K562 (cell line): Measurements from ENCODE around the gene C2orf42. TPM values are rescaled to one million over a fixed set of nuclear protein-coding genes. Genes with fewer than 3 reads are reported as not detected.

Experiments used
- CBX3 ChIP-seq, 2 experiments: IDR thresholded peaks; 1 replicate in 1 of 2; 2 replicates in 1 of 2; pipeline ENCODE4 v1.6.1; 2012; ENCODE audit warnings: inconsistent platforms in 2 of 2, low read length in 2 of 2, borderline replicate concordance in 1 of 2, control low read depth in 1 of 2
- CHAMP1 ChIP-seq: fragments of 450-650 bp; IDR thresholded peaks from 2 replicates; pipeline ENCODE4 v1.6.1; 2016; ENCODE audit warnings: mild to moderate bottlenecking
- ELF1 ChIP-seq: fragments of 200-800 bp; sonication (Bioruptor generic); IDR thresholded peaks from 2 replicates; pipeline ENCODE4 v1.6.1; 2016; ENCODE audit warnings: missing genetic modification characterization, missing compliant biosample characterization
- MBD2 ChIP-seq: sonication (generic); IDR thresholded peaks from 2 replicates; pipeline ENCODE4 v1.6.1; 2016; ENCODE audit warnings: low read depth, borderline replicate concordance
- PHTF2 ChIP-seq: fragments of 250-450 bp; sonication (Bioruptor Pico); IDR thresholded peaks from 2 replicates; pipeline ENCODE4 v1.5.0; 2021; ENCODE audit warnings: mild to moderate bottlenecking
- SRSF1 ChIP-seq: fragments of 200-400 bp; formaldehyde crosslinking; IDR thresholded peaks from 2 replicates; pipeline ENCODE4 v1.6.1; 2017; ENCODE audit warnings: mild to moderate bottlenecking, low read depth, low read length, moderate library complexity
- TAF7 ChIP-seq: fragments of 450-650 bp; IDR thresholded peaks from 2 replicates; pipeline ENCODE4 v1.6.1; 2016; ENCODE audit warnings: missing genetic modification characterization, missing compliant biosample characterization
- ZNF347 ChIP-seq: fragments of 450-650 bp; formaldehyde crosslinking; IDR thresholded peaks from 2 replicates; pipeline ENCODE4 v1.4.0; 2020; ENCODE audit warnings: low read depth, mild to moderate bottlenecking, moderate library complexity
- ZNF518B ChIP-seq: fragments of 250-450 bp; sonication (Bioruptor Pico); IDR thresholded peaks from 2 replicates; pipeline ENCODE4 v1.5.0; 2021; ENCODE audit warnings: mild to moderate bottlenecking, moderate library complexity
- ZNF766 ChIP-seq: fragments of 200-800 bp; sonication (Bioruptor generic); conservative IDR thresholded peaks from 2 replicates; pipeline ENCODE4 v1.6.1; 2016; ENCODE audit warnings: missing genetic modification characterization, missing compliant biosample characterization
- polyA plus RNA-seq, 8 experiments: library from polyadenylated mRNA; depleted of rRNA in 4 of 8; stranded (reverse) in 5 of 8; unstranded in 3 of 8; fragments of >200 nt; fragmentation: Nextera tagmentation in 2 of 8; fragmentation: Illumina TruSeq in 1 of 8; extraction: Ambion mirVana in 2 of 8; extraction: Trizol in 1 of 8; gene quantifications; 2 replicates each; pipeline versions ENCODE4 v1.2.1 to v1.2.3, GENCODE V29; 2011 to 2014; ENCODE audit warnings: inconsistent platforms in 1 of 8, missing spikeins in 1 of 8
- total RNA-seq, 7 experiments: library from RNA; depleted of rRNA in 6 of 7; stranded (reverse); fragments of >200 nt in 6 of 7; fragmentation: Illumina TruSeq in 2 of 7; extraction: Trizol in 2 of 7; gene quantifications; 2 replicates each; pipeline versions ENCODE4 v1.2.1 to v1.2.3, GENCODE V29; 2011 to 2021; ENCODE audit warnings: low replicate concordance in 1 of 7
- TF ChIP-seq, protein P1 (sequence below), 2 experiments: fragments of 450-650 bp; IDR thresholded peaks; 2 replicates each; pipeline ENCODE4 v1.6.1; 2016; ENCODE audit warnings: mild to moderate bottlenecking in 2 of 2, borderline replicate concordance in 1 of 2, low read depth in 1 of 2, moderate library complexity in 1 of 2

The C2orf42 gene
- total and polyA plus RNA-seq, 9 of the 15 experiments (the other 6 are each of a cell fraction or from before 2014, with no cell fraction given): 4.6 to 10.9 (median 7.5) TPM

DNA sequence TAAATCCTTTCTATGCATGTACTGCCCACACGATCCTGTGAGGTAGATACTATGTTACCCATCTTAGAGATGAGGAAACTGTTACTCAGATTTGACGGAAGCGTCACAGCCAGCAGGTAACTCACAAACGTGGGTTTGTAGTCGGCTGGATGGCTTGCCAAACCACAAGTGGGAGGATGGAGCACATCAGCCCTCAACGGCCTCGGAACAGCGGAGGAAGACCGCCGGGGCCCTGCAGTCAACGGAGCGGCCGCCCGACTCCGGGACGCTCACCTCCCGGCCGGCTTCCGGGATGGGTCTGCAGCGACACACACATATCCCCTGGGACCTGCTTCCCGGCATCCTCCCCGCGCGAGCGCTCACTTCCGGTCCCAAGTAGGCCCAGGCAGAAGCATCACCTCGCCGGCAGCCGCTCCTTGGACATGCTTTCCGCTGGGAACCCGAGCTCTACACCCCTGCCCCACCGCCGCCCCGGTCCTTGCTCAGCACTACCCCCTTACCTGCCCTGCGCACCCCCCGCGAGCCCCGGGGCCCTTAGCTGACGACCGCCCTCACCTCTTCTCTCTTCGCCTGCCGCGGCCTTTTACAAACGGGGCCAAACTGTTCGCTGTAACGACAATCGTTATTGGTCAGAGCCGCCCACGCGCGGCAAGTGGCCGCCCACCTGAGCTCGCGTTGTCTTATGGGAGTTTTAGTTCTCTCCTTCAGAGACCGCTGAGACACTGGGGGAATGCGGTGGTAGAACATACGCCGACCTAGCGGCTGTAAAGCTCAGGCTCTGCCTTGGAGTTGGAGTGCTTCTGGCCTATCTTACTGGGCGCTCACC lies at the start of gene C2orf42 (continued):
- TF ChIP-seq CBX3 (IDR thresholded peaks at IDR 0.05; ENCODE audit: borderline replicate concordance in 1 of 2, low read length in 2 of 2): peak in 1 of 2 experiments; percentile 28; a peak in 1 of 3 replicates
- TF ChIP-seq, protein P1, sequence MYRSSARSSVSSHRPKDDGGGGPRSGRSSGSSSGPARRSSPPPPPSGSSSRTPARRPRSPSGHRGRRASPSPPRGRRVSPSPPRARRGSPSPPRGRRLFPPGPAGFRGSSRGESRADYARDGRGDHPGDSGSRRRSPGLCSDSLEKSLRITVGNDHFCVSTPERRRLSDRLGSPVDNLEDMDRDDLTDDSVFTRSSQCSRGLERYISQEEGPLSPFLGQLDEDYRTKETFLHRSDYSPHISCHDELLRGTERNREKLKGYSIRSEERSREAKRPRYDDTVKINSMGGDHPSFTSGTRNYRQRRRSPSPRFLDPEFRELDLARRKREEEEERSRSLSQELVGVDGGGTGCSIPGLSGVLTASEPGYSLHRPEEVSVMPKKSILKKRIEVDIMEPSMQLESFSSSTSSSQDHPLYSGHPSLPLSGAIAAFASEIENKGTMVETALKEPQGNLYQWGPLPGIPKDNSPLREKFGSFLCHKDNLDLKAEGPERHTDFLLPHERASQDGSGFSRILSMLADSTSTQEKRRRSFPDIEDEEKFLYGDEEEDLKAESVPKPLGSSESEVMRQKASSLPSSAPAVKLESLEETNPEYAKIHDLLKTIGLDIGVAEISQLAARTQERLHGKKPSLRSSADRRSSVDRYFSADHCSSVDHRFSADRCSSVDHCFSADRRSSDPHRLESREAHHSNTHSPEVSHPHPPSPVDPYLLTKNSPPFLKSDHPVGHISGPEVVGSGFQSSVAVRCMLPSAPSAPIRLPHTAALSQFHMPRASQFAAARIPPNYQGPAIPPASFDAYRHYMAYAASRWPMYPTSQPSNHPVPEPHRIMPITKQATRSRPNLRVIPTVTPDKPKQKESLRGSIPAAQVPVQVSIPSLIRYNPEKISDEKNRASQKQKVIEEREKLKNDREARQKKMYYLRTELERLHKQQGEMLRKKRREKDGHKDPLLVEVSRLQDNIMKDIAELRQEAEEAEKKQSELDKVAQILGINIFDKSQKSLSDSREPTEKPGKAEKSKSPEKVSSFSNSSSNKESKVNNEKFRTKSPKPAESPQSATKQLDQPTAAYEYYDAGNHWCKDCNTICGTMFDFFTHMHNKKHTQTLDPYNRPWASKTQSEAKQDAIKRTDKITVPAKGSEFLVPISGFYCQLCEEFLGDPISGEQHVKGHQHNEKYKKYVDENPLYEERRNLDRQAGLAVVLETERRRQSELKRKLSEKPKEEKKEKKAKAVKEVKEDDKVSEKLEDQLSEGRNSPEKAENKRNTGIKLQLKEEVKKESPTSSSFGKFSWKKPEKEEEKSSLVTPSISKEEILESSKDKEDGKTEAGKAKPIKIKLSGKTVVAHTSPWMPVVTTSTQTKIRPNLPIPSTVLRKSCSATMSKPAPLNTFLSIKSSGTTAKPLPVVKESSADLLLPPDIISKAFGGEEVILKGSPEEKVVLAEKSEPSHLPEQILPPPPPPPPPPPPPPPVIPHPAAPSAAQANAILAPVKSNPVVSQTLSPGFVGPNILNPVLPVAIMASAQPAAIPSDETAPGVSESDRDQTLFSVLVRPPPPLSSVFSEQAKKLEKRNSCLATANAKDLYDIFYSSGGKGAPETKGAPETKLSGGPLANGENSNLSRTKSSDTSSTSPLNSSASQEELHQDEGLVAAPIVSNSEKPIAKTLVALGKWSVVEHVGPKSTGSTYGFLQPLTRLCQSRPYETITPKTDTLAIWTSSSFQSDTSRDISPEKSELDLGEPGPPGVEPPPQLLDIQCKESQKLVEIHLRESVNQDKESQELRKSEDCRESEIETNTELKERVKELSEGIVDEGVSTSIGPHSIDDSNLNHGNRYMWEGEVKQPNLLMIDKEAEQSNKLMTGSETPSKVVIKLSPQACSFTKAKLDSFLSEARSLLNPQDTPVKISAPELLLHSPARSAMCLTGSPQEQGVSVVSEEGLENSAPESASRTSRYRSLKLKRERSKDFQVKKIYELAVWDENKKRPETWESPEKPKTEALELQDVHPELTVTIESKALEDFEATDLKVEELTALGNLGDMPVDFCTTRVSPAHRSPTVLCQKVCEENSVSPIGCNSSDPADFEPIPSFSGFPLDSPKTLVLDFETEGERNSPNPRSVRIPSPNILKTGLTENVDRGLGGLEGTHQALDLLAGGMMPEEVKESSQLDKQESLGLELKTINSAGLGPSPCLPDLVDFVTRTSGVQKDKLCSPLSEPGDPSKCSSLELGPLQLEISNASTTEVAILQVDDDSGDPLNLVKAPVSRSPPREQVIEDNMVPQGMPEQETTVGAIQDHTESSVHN (IDR thresholded peaks at IDR 0.05; ENCODE audit: borderline replicate concordance in 1 of 2, low read depth in 1 of 2): no peak
- peak; percentile 97 for TF ChIP-seq MBD2
- TF ChIP-seq PHTF2 (CRISPR knock-in tag): no peak
- TF ChIP-seq CHAMP1: no peak
- TF ChIP-seq TAF7 (tag): peak; percentile 77
- TF ChIP-seq ZNF766: peak; percentile 72
- peak; percentile 99 for TF ChIP-seq ELF1 (tag)
- no peak for TF ChIP-seq ZNF347 (CRISPR knock-in tag)
- no peak for TF ChIP-seq ZNF518B
- no peak for TF ChIP-seq SRSF1
